RWPE2 (cell line): ENCODE results near the gene TMEM236.

Experiments
- ATAC-seq: fragments of 200-7000 bp; cut with Tn5 transposase; 3 replicates; pipeline ENCODE4 v1.9.1; 2021; ENCODE audit warnings: low read depth
- DNase-seq: peaks from one replicate; pipeline ENCODE4 v3.0.0-alpha.2; 2020; ENCODE audit warnings: low spot score
- H3K27ac ChIP-seq: fragments of 450-650 bp; 2 replicates; pipeline ENCODE4 v1.5.1; 2017; ENCODE audit warnings: mild to moderate bottlenecking; ENCODE audit not compliant: poor library complexity, severe bottlenecking
- H3K27me3 ChIP-seq: fragments of 250-450 bp; sonication (Bioruptor Pico); 2 replicates; pipeline ENCODE4 v1.5.1; 2021; ENCODE audit warnings: mild to moderate bottlenecking, moderate library complexity; ENCODE audit not compliant: insufficient read depth, poor library complexity, severe bottlenecking
- H3K36me3 ChIP-seq: fragments of 250-450 bp; sonication (Bioruptor Pico); 2 replicates; pipeline ENCODE4 v1.5.1; 2020; ENCODE audit warnings: low read depth, mild to moderate bottlenecking, moderate library complexity
- H3K4me1 ChIP-seq: fragments of 250-450 bp; sonication (Bioruptor Pico); 2 replicates; pipeline ENCODE4 v1.5.1; 2021; ENCODE audit warnings: mild to moderate bottlenecking, moderate library complexity; ENCODE audit not compliant: insufficient read depth, poor library complexity, severe bottlenecking
- H3K4me3 ChIP-seq: fragments of 250-450 bp; sonication (Bioruptor Pico); 2 replicates; pipeline ENCODE4 v1.5.1; 2021; ENCODE audit warnings: mild to moderate bottlenecking, moderate library complexity; ENCODE audit not compliant: severe bottlenecking
- H3K9me3 ChIP-seq: fragments of 250-450 bp; sonication (Bioruptor Pico); 2 replicates; pipeline ENCODE4 v1.5.1; 2021; ENCODE audit warnings: mild to moderate bottlenecking, moderate library complexity; ENCODE audit not compliant: severe bottlenecking
- TF ChIP-seq, protein P1 (sequence below): fragments of 450-650 bp; IDR thresholded peaks from one replicate; pipeline ENCODE4 v1.5.1; 2017; ENCODE audit warnings: mild to moderate bottlenecking, moderate library complexity; ENCODE audit not compliant: poor library complexity, severe bottlenecking

The TMEM236 gene

GRCh38 chr10:17795813-17796594, 44.0 kb downstream of the TMEM236 start:
- H3K4me3 ChIP-seq, result no peak overlapping the region
- no peak overlapping the region for H3K27ac ChIP-seq
- ATAC-seq (no peak), DNase-seq (no peak)
- TF ChIP-seq, protein P1, sequence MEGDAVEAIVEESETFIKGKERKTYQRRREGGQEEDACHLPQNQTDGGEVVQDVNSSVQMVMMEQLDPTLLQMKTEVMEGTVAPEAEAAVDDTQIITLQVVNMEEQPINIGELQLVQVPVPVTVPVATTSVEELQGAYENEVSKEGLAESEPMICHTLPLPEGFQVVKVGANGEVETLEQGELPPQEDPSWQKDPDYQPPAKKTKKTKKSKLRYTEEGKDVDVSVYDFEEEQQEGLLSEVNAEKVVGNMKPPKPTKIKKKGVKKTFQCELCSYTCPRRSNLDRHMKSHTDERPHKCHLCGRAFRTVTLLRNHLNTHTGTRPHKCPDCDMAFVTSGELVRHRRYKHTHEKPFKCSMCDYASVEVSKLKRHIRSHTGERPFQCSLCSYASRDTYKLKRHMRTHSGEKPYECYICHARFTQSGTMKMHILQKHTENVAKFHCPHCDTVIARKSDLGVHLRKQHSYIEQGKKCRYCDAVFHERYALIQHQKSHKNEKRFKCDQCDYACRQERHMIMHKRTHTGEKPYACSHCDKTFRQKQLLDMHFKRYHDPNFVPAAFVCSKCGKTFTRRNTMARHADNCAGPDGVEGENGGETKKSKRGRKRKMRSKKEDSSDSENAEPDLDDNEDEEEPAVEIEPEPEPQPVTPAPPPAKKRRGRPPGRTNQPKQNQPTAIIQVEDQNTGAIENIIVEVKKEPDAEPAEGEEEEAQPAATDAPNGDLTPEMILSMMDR, result no peak
- H3K27me3 ChIP-seq, result no peaks in the 10 kb centered on the region
- no peaks in the 10 kb centered on the region for H3K9me3 ChIP-seq
- no peaks in the 10 kb centered on the region for H3K36me3 ChIP-seq
- no peaks in the 10 kb centered on the region for H3K4me1 ChIP-seq

DNA sequence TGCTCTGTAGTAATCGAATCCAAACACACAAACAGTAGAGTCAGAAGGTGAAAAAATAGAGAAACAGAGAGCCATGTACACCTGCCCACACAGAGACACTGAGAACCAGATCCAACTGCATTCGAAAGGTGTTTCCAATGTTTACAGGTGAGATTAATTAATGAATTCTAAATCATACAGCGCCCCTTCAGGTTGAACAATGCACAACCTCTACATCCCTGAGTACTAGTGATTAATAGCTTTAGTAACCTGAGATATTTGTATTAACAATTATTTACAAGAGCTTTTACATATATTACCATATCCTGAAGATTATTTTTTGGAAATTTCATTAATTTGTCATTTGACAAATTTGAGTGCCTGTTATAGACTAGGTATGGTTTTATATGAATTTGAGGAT, 49.5 kb downstream of the TMEM236 start:
- DNase-seq, result no peak
- TF ChIP-seq, protein P1, result no peak
- Histone ChIP-seq H3K36me3 (no peaks in the 10 kb centered on the region), H3K4me1 (peaks cover 8% of the 10 kb centered on the region), H3K4me3 (no peak overlapping the region), H3K27me3 (no peaks in the 10 kb centered on the region), H3K9me3 (no peaks in the 10 kb centered on the region), H3K27ac (no peak overlapping the region)
- ATAC-seq, result no peak

DNA sequence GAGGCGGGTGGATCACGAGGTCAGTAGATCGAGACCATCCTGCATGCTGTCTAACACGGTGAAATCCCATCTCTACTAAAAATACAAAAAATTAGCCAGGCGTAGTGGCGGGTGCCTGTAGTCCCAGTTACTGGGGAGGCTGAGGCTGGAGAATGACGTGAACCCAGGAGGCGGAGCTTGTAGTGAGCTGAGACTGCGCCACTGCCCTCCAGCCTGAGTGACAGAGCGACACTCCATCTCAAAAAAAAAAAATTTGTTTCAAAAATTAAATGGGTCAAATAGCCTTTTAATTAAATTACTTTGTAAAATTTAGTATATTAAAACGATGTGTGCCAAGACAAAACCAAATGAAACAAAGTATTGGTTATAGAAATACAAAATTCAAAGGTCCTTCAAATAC, 50.3 kb downstream of the TMEM236 start:
- no peak for ATAC-seq
- no peaks in the 10 kb centered on the region for H3K36me3 ChIP-seq

GRCh38 chr10:17802976-17803375, 51.0 kb downstream of the TMEM236 start:
- ATAC-seq (no peak), DNase-seq (no peak)
- TF ChIP-seq, protein P1, result no peak
- Histone ChIP-seq H3K27me3 (no peaks in the 10 kb centered on the region), H3K4me3 (no peak overlapping the region), H3K36me3 (no peaks in the 10 kb centered on the region), H3K9me3 (no peaks in the 10 kb centered on the region), H3K4me1 (peaks cover 8% of the 10 kb centered on the region), H3K27ac (no peak overlapping the region)

More for the DNA sequence above, 50.3 kb downstream of the TMEM236 start:
- Histone ChIP-seq H3K27me3 (no peaks in the 10 kb centered on the region), H3K4me3 (no peak overlapping the region), H3K4me1 (peaks cover 8% of the 10 kb centered on the region), H3K9me3 (no peaks in the 10 kb centered on the region), H3K27ac (no peak overlapping the region)
- DNase-seq, result no peak
- TF ChIP-seq, protein P1, result no peak

DNA sequence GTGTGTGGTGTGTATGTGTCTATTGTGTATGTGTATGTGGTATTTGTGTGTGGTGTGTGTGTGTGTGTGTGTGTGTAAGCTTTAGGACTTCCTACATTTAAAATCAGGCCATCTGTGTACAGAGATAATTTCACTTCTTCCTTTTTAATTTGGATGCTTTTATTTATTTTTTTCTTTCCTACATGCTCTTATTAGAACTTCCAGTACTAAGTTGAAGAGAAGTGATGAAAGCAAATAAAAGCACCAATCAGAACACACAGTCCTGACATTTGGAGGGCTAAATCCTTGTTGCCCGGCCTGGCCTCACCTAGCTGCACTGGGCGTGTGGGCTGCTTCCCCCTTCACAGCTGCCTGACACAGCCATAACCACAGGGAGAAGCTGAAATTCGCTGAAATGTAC, 53.3 kb downstream of the TMEM236 start:
- DNase-seq, result no peak
- Histone ChIP-seq H3K27ac (no peak overlapping the region), H3K4me1 (peaks cover 8% of the 10 kb centered on the region), H3K4me3 (no peak overlapping the region), H3K36me3 (no peaks in the 10 kb centered on the region), H3K9me3 (no peaks in the 10 kb centered on the region), H3K27me3 (no peaks in the 10 kb centered on the region)
- TF ChIP-seq, protein P1, result no peak
- no peak for ATAC-seq
